ENCODE measurements around the gene PRR20D. TPM values are rescaled to one million over a fixed set of nuclear protein-coding genes. Genes with fewer than 3 reads are reported as not detected.
"Not testable (repeated sequence)": the region's sequence is repeated elsewhere in the genome, so short reads cannot be mapped to it uniquely, and the experiment has no call there.

Gene PRR20D
- total and polyA plus RNA-seq, 2 donors (not counting 3 experiments of a cell fraction or from before 2014, with no cell fraction given): not detected

DNA sequence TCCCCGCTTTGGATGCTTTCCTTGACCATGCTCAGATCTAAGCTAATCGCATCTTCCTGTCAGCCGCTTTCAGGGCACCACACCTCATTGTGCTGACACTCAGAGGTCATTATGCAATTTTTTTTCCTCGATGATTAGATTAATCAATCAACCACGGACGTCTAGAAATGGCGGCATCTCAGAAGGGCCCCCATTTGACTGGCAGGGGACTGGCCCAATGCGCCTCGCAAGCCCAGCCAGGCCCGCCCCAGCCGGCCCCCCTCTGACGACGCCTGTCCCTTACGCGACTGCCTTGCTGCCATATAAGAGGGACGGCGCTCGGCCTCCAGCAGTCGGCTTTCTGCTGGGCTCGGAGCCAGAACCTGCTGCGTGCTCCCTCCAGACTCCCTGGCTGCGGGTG, 6.5 kb downstream of the PRR20D start, which contains the start of gene PRR20E:
PRR20E (plus strand) TSS at position 301 of the 400 bp plus-strand sequence. CDS start 387 bp downstream, outside the sequence.
- DNase-seq (ENCODE audit: low read depth, low spot score); H3K4me3 ChIP-seq (replicated peaks in 1 of 3; ENCODE audit: insufficient read depth in 1 of 3, low read depth in 1 of 3, low read length in 3 of 3); H3K27ac ChIP-seq (ENCODE audit: insufficient read depth, low read depth, low read length); H4K20me1 ChIP-seq (replicated peaks; ENCODE audit: control insufficient read depth, extremely low read depth, insufficient read depth, low read length); H3K9ac ChIP-seq (replicated peaks; ENCODE audit: extremely low read depth, insufficient read depth, low read length); H3K27me3 ChIP-seq (ENCODE audit: control insufficient read depth in 2 of 2, insufficient read depth in 2 of 2, low read length in 2 of 2); dilution Hi-C loops (cut with MboI; ENCODE audit: extremely low pct_ligation_motif_present, low sequenced_read_pairs); BruUV-seq (replicated peaks); POLR2A ChIA-PET; H3K36me3 ChIP-seq (ENCODE audit: control insufficient read depth in 2 of 2, extremely low read depth in 1 of 2, insufficient read depth in 2 of 2, low read length in 2 of 2); H3K9me3 ChIP-seq (replicated peaks; ENCODE audit: control insufficient read depth, insufficient read depth, low read length); H3K4me1 ChIP-seq (ENCODE audit: control insufficient read depth, extremely low read depth, insufficient read depth, low read length); FAIRE-seq; H2AFZ ChIP-seq (ENCODE audit: low read depth, low read length); H3K9me1 ChIP-seq (replicated peaks; ENCODE audit: control insufficient read depth, extremely low read depth, insufficient read depth, low read length); H3K79me2 ChIP-seq (ENCODE audit: control insufficient read depth, insufficient read depth, low read length); H3K4me2 ChIP-seq (ENCODE audit: insufficient read depth, low read length); CTCF ChIA-PET; intact Hi-C loops (cut with micrococcal nuclease): not testable (repeated sequence)

DNA sequence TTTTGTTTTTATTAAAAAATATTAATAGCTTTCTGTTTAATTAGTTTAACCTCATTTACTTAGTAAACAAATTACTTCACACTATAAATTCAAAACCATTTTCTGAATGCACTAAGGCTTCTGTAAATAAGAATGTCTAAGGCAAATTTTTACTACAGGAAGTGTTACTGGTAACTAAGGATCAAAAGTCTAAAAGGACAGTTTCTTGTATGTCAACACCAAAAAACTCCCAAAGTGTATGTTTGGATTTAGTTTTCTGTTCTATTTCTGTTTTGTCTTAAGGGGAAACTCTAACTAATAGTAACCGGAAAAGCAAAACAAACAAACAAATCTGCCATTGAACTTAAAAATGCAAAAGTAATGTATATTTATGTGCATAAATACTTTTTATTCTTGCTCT, 31.2 kb downstream of the PRR20D start:
- Histone ChIP-seq H3K79me2 (ENCODE audit: control insufficient read depth, insufficient read depth, low read length) (no peaks in the 10 kb centered on the region), H3K9ac (replicated peaks; ENCODE audit: extremely low read depth, insufficient read depth, low read length) (no peak overlapping the region), H2AFZ (ENCODE audit: low read depth, low read length) (no peak overlapping the region), H3K27me3 (ENCODE audit: control insufficient read depth in 2 of 2, insufficient read depth in 2 of 2, low read length in 2 of 2) (no peaks in the 10 kb centered on the region), H3K4me3 (replicated peaks in 1 of 3; ENCODE audit: insufficient read depth in 1 of 3, low read depth in 1 of 3, low read length in 3 of 3) (no peak overlapping the region), H3K9me3 (replicated peaks; ENCODE audit: control insufficient read depth, insufficient read depth, low read length) (no peaks in the 10 kb centered on the region), H4K20me1 (replicated peaks; ENCODE audit: control insufficient read depth, extremely low read depth, insufficient read depth, low read length) (no peaks in the 10 kb centered on the region), H3K4me2 (ENCODE audit: insufficient read depth, low read length) (no peak overlapping the region), H3K36me3 (ENCODE audit: control insufficient read depth in 2 of 2, extremely low read depth in 1 of 2, insufficient read depth in 2 of 2, low read length in 2 of 2) (no peaks in the 10 kb centered on the region), H3K27ac (ENCODE audit: insufficient read depth, low read depth, low read length) (no peak overlapping the region), H3K9me1 (replicated peaks; ENCODE audit: control insufficient read depth, extremely low read depth, insufficient read depth, low read length) (no peaks in the 10 kb centered on the region), H3K4me1 (ENCODE audit: control insufficient read depth, extremely low read depth, insufficient read depth, low read length) (no peaks in the 10 kb centered on the region)
- FAIRE-seq (no peak), DNase-seq (ENCODE audit: low read depth, low spot score) (no peak)
- ChIA-PET CTCF (no interaction called here), POLR2A (no interaction called here)
- TF ChIP-seq, protein P1, sequence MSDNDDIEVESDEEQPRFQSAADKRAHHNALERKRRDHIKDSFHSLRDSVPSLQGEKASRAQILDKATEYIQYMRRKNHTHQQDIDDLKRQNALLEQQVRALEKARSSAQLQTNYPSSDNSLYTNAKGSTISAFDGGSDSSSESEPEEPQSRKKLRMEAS (IDR thresholded peaks at IDR 0.05; ENCODE audit: insufficient read depth, insufficient read length): no peak
- no peak for TF ChIP-seq POLR2AphosphoS5 (IDR thresholded peaks at IDR 0.05; ENCODE audit: insufficient read depth, low read depth, low read length)
- TF ChIP-seq MYC (IDR thresholded peaks at IDR 0.05; ENCODE audit: low read depth, low read length): no peak
- TF ChIP-seq FOS (IDR thresholded peaks at IDR 0.05; ENCODE audit: borderline replicate concordance, insufficient read depth, low read length): no peak
- TF ChIP-seq JUN (IDR thresholded peaks at IDR 0.05; ENCODE audit: borderline replicate concordance, insufficient read depth, insufficient read length, low read depth): no peak
- no peak for TF ChIP-seq GATA2 (IDR thresholded peaks at IDR 0.05; ENCODE audit: insufficient read depth, insufficient read length, low read depth, low read length)
- no peak for TF ChIP-seq EZH2 (IDR thresholded peaks at IDR 0.05; ENCODE audit: borderline replicate concordance, low read depth, low read length, severe bottlenecking)
- TF ChIP-seq POLR2A (IDR thresholded peaks at IDR 0.05; ENCODE audit: low read depth, low read length): no peak
- TF ChIP-seq, protein P2, sequence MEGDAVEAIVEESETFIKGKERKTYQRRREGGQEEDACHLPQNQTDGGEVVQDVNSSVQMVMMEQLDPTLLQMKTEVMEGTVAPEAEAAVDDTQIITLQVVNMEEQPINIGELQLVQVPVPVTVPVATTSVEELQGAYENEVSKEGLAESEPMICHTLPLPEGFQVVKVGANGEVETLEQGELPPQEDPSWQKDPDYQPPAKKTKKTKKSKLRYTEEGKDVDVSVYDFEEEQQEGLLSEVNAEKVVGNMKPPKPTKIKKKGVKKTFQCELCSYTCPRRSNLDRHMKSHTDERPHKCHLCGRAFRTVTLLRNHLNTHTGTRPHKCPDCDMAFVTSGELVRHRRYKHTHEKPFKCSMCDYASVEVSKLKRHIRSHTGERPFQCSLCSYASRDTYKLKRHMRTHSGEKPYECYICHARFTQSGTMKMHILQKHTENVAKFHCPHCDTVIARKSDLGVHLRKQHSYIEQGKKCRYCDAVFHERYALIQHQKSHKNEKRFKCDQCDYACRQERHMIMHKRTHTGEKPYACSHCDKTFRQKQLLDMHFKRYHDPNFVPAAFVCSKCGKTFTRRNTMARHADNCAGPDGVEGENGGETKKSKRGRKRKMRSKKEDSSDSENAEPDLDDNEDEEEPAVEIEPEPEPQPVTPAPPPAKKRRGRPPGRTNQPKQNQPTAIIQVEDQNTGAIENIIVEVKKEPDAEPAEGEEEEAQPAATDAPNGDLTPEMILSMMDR (IDR thresholded peaks at IDR 0.05; ENCODE audit: extremely low read depth in 1 of 2, insufficient read depth in 1 of 2, low read depth in 1 of 2, low read length in 2 of 2): no peak
- intact Hi-C loops (cut with micrococcal nuclease): no loop called here
- dilution Hi-C loops (cut with MboI; ENCODE audit: extremely low pct_ligation_motif_present, low sequenced_read_pairs): no loop called here
- no TSS peak for BruUV-seq (replicated peaks)

Data from endothelial cell of umbilical vein (primary cell).